M059J (cell line): ENCODE measurements around the gene MCTP1. TPM values are rescaled to one million over a fixed set of nuclear protein-coding genes. Genes with fewer than 3 reads are reported as not detected.
A peak's percentile ranks its signal among the peaks of the same experiment; 100 is the strongest.

ENCODE experiments used
- DNase-seq: peaks from one replicate; pipeline ENCODE4 v3.0.0-alpha.2; 2012; ENCODE audit warnings: low read depth
- total RNA-seq: library from RNA; depleted of rRNA; stranded (reverse); fragments of >200 nt; shearing (Covaris generic); gene quantifications from 2 replicates; pipeline ENCODE4 v1.2.3, GENCODE V29; 2014

The MCTP1 gene
- total RNA-seq, 1 experiment from 2014 or later, result not detected

DNA sequence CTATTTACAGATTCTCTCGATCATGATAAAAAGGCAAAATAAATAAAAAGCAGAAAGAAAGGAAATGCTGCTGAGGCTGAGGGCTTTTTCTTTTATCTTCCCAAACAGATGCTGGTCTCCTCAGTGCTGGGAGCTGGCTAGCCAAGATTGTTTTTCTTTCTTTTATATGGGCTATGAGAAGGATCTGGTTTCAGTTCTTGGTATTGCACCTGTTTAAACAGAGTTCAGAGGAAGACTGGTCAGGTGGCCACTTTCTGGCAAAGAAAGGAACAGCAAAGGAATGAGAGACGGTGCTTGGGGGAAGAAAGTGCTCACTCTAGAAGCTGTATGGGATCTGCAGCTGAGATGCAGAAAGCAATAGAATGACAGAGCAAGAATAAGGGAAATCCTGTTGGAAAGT is 577.5 kb downstream of the MCTP1 start:
- no peak for DNase-seq

DNA sequence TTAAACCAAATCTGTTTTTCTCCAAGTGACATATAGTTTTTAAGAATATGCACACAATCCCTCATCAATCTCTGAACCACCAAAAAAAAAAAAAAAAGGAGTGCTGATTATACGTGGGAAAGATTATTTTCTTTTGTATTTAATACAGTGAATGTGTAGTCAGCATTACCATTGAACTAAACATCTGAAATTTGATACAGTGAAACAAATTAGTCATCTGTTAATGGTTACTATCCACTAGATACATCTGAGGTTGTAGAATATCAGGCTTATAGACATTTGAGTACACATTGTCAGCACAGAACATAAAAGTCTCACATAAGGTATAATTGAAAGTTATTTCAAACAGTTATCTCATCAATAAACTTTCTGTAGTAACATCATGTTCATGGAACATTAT is 579.5 kb downstream of the MCTP1 start:
- DNase-seq, result no peak

DNA sequence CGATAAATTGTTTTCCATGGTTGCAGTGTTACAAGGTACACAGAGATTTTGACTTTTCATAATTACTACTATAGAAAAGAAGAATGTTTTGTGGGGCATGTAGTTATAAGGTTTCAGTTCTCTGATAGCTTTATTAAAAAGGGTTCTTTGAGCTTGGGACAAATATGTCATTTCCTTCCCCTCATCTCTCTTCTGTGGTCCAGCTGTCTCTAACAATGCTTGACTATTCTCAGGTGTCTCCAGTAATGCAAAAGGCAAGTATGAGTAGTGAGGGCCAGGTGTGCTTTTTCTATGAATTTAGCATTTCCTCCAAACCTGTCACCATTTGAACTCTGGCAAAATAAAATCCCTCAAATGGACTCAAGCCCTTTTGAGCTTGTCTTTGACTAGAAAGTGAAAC is 582.2 kb downstream of the MCTP1 start:
- no peak for DNase-seq

DNA sequence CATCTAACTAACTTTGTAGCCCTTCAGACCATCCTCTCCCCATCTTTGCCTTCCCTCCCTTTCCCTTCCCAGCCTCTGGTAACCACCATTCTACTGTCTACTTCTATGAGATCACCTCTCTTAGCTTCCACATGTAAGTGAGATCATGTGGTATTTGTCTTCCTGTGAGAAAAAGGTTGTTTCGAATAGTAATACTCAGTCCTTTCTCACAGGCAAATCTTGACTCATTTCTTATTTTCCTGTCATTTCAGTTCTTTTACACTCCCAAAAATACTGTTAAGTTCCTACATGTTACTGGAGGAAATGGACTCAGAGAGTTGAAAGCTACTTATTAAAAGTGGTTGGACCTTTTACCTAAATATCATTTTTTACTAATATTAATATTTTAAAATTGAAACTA is 584.3 kb downstream of the MCTP1 start:
- no peak for DNase-seq

DNA sequence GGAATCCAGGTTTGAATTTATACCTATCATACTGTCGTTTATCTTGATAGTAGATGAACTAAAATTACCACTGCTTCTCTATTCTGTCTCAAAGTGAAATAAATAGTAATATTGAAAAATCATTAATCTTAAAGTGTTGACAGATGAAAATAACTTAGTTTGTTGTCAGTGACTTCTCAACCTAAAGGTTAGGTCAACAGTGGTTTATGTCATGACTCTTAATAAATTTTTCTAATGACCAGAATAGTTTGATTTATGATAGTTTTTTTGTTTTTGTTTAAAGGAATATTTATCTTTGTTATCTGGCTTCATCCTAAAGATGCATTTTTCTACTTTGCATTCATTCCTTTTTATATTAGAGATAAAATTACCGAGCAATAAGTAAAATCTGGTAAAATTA is 585.3 kb downstream of the MCTP1 start:
- no peak for DNase-seq

DNA sequence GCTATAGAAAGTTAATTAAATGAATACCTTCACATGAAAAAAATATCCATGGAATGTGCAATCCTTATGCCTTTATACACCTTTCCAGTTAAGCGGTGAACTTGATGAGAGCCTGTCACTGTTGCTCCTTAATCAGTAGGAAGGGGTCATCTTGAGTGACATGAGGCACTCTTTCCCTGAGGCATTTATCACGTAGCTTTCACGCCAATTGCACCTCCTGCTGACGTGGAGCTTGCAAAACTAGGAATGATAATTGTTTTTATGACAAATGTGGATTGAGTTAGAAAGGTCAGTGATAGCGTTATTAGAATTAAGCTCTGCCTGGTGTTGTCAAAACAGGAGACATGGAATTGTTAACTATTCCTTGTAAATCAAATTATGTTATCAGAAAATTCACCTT is 586.7 kb downstream of the MCTP1 start:
- no peak for DNase-seq

DNA sequence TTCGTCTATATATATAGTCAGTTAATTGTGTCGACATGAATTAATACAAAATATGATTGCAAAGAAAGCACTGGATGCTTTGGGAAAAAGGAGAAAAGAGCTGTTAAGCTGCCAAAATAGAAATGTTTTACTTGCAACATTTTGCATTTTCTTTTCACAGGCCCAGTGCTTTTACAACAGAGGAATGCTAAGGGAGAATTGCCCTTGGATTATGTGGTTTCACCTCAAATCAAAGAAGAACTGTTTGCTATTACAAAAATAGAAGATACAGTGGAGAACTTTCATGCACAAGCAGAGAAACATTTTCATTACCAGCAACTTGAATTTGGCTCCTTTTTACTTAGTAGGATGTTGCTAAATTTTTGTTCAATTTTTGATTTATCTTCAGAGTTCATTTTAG is 590.2 kb downstream of the MCTP1 start:
- no peak for DNase-seq

DNA sequence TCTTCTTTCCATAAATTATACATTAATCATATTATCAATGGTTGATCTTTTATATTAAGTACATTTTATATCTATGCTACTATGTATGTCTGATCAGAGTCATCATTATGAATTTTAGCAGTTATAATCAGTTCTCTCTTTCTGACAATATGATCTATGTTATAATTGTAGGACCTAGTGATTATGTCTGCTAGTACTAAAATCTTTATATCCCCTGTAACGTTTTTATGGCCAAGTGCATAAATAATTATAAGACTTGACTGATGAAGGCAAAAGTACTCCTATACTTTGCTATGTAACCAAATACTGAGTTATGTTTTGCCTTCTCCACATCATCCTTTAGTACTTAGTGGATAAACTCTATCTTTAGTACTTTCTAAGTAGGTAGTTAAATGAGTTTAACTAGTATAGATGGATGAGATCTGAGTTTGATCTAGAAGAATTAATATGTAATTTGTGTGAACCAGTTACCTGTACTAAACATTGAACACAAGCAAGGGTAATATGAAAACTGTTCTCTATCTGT is 591.0 kb downstream of the MCTP1 start:
- DNase-seq, result no peak

DNA sequence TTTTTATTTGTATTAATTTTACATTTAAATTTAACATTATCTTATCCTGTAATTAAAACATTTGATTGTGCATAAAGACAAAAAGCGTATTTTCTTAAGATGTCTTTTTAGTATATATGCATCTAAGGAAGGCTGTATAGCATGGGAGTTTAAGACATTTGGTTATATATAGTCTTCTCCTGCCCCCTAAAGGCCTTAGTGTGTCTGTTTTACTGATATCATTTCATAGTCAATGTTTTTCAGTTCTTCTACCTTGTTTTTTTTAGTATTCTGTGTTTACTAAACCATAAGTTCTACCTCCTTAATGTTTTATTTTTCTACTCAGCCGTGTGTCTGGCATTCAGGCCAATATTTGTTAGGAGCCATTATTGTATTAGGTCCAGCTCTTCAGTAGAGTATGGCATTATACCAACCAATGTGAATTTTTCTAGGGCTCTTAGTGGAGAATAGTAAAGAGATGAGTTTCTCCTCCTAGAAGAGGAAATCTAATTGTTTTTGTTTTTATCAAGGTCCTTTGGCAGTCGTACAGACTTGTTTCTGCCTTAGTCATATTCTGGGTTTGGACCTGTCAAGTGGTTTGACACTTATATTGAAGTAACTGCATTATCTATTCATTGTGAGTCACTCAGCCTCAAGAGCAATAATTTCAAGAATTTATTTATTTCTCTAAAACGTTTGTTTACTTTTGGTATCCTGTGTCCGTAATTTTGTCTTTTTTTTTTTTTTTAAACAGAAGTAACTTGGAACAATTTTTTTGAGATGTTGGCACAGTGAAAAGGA is 591.7 kb downstream of the MCTP1 start:
- peak; percentile 94 for DNase-seq

DNA sequence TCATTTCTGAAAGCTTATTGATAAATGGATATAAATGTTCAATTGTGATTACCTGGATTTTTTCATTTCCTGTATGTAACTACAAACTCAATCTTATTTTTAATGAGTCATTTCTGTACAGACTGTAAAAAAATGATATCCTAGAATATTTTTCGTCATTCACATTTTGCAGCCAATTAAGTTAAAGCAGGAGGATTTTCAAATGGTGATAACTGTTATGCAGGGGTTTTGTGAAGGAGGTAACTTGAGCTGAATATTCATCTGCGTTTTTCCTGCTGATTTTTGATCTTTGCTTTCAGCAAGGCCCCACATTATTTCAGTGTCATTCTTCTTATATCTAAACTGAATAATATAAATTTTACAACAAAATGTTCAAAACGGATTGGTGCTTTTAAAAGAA is 592.3 kb downstream of the MCTP1 start:
- DNase-seq, result no peak

DNA sequence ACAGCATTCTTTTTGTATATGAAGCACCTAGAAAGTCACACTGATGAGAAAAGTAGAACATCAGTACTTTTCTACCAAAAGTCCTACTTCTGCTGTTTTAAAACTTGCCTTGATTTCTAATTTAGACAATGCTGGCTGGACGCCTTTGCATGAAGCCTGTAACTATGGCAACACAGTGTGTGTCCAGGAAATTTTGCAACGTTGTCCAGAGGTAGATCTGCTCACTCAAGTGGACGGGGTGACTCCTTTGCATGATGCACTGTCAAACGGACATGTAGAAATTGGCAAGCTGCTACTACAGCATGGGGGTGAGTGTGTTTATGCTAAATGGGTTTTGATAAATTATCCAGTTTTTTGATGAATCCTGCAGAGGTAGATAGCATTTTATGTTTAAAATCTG is 592.9 kb downstream of the MCTP1 start:
- peak; percentile 90 for DNase-seq

DNA sequence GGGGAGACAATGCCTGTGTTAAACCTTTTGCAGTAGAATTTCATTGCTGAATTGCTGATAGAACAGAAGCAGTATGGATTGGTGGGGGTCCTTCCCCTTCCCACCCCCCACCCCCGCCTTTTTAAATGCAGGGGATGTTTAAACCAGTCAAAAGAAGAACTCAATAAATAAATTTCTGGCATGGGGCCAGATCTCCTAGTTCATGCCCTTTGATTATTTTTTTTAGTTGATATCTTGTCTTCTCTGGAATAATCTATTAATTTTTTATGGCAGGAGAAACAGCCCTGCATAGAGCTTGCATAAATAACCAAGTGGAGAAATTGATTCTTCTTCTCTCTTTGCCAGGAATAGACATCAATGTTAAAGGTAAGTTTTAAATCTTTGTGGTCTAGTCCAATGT is 593.6 kb downstream of the MCTP1 start:
- no peak for DNase-seq

DNA sequence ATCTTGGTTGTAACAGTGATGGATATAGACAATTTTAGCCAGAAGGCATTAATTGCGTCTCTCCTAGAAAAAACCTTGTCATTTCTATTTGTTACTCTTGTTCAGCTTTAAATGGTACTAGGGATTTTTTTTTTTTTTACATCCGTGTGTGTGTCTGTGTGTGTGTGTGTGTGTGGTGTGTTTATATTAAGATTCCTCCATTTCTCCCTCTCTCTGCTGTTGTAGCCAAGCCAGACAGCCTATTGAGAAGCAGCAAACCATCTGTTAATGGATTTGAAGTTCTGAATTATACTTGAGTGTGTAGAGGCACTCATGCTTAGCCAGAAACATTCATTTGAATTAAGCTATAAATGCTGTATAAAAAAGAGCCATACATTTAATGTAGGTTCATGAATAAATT is 594.1 kb downstream of the MCTP1 start:
- no peak for DNase-seq

DNA sequence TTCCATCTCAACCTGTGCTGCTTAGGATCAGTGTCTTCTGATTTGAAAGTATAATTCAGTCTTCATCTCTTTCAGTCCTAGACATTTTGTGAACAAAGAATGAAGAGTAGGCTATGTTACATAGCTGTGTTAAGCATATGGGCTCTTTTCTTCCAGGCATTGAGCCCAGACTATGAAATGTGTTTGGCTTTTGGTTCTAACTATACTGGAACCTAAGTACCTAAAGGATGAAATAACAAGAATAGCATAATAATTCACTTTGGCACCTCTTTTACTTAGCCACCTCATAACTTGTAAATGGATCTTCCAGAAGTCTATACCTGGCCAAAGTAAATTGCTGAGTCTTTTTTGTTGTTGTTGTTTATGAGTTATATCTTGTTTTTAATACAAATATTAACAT is 595.0 kb downstream of the MCTP1 start:
- no peak for DNase-seq

DNA sequence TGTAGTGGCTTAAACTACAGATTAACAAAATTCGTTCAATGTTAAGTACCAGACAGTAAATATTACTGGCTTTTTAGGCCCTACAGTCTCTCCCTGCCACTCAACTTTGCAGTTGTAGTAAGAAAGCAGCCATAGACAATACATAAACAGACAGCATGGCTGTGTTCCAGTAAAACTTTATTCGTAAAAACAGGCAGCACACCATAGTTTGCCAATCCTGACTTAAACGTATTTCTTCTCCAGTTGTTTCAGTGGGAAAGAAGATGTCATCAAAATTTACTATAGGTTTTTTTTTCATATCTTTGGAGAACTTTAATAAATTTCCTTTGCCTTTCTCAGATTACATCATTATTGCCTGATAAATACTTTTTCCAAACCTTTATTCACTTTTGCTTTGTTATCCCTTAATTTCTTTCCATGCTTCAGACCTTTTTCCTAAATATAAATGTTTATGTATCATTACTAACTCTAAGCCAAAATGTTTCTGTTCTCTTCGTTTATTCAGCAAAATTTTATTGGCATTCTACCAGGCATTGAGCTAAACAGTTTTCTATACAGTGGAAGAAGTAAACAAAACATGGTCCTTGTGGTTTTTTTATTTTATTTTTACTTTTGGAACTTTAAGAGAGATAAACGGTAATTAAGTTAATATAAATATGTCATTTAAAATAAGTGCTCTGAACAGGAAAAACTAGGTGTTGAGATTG is 601.9 kb downstream of the MCTP1 start:
- DNase-seq, result no peak

DNA sequence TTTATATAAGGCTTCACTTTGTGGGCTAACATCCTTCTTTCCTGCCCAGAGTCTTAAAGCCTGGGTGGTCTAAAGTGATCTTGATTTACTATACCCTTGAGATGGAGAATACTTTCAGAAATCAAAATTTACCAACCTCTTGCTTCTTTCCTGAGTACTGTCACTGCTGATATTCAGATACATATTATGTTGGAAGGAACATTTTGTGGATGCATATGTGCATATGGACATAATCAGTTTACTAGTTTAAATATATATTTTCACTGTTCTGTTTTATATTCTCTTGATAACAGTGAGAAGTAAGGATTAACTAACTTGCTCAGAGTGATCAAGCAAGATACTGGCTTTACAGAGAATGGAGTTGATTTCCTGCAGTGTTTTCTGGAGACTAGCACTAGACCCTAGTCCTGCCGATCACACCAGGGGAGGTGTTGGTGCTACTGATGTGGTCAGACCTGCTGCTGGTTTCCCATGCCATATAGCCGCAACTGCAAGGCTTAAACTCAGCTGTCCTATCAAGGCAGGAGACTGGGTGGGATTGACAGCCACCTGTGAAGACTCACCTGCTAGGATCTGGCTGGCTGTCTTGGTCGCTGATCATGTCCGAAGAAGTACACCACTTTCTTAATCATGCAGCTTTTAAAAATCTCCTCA is 608.8 kb downstream of the MCTP1 start:
- DNase-seq, result no peak

DNA sequence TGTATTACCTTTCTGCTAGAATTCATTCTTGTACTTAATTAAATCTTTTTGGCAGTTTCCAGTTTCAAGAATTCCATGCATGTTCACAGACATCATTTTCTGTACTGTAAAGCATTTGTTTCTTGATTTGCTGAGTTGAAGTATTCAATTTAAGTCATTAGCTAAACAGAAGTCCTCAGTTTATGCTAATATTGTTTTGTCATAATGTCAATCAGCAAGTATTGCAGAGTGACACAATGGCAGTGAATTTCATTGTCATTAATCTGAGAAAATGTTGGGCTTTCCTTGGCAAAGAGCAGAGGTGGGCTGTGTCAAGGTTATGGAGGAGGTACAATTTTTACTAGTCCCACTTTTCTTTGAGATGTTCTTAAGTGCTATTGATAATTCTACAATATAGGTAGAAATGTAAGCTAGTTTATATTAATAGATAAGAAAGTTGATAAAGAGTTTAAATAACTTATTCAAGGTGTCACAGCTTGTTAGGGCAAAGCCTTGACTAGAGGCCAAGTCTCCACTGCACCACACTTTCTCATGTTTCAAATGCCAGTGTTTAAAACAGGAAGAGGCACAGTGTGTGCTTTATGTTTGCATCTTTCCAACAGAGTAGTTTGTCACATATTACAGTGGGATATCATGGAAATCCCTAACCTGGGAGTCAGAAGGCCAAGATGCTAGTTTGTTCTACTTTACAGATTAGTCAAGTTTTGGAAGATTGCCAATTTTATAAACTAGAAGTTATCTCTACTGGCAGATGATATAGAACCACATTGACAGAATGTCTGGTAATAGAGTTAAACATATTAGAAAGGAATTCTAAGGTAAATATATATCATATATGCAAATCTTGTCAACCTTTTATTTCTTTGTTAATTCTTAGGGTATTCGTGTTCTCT is 610.2 kb downstream of the MCTP1 start:
- DNase-seq, result peak; percentile 22

DNA sequence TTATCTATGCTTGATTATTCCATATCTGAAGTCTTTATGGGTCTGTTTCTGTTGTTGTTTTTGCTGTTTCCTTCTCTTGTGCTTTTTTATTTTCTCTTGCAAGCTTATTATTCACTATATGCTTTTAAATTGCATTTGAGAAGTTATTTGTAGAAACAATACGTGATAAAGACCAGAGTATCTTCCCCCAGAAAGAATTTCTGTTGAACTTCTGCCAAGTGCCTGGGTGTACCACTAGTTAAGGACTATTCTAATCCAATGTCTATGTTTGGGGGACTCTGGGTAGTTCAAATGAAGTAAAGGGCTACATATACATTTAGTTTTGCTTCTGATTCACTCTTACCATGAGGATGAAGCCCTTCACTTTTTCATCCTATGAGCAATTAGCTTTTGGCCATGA is 612.1 kb downstream of the MCTP1 start:
- no peak for DNase-seq

DNA sequence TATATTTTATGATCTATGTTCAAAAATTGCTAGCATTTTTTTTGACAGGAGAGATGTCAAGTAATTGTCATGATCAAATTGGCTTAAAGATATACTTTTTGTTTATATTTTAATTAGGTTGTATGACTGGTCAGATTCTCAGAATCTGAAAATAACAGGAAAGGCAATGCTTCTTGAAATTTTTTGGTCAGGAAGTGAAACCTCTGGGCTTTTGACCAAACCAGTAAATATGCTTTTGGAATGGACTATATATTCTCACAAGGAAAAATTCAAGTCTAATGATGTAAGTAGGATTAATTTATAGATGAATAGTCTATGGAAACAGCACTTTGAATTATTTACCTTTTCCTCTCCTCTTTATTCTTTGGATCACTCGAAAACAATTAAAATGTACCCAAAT is 614.2 kb downstream of the MCTP1 start:
- DNase-seq, result no peak

DNA sequence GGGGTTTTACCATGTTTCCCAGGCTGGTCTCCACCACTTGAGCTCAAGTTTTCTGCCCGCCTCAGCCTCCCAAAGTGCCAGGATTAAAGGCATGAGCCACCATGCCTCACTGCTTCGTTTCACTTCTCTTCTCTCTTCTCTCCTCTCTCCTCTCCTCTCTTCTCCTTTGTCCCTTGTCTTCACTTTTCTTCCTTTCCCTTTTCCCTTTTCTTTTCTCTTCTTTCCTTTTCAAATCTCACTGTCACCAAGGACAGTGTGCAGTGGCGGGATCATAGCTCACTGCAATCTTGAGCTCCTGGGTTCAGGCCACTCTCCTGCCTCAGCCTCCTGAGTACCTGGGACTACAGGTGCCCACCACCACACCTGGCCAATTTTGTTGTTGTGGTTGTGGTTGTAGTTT is 617.0 kb downstream of the MCTP1 start:
- no peak for DNase-seq

DNA sequence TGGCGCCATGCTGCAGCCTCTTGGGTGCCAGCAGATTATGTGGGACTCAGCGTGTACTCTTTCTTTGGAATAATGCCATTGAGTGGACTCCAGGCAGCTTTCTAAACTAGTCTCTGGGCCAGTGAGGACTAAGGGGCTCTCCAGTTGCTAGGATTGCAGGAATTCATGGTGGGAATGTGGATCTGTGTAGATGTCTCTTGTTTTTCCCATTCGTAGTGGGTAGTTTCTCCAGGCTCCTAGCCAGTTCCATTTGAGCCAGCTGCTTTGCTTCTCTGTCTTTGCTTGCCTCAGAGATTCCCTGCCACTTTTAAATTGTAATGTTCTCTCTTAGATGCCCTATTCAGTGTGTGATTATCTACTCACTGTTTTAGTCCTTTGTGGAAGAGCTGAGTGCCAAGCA is 623.8 kb downstream of the MCTP1 start:
- no peak for DNase-seq

DNA sequence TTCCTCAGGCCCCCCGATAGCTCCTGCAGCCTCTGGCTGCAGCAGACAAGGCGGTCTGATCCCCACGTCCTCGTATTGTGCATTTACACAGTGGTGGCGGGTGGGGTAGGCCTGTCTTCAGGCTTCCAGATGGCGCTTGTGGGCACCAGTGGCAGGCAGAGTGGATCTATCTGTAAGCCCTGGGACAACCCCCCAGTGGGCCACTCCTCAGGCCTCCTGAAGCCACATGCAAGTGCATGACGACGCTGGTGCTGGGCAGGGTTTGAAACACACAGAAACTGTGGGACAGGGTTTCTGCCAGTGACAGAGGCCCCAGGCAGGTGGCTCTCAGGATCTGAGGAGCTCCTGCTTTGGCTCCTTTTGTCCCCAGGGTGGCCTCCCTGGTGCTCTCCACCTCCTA is 624.4 kb downstream of the MCTP1 start:
- DNase-seq, result no peak
